Keratinocyte (primary cell): ENCODE results near the gene RFC3. TPM values are rescaled to one million over a fixed set of nuclear protein-coding genes. Genes with fewer than 3 reads are reported as not detected.

ENCODE experiments used
- DNase-seq: peaks from one replicate; pipeline ENCODE4 v3.0.0-alpha.2; 2011; ENCODE audit warnings: low read depth, missing footprints, low spot score
- FAIRE-seq: peaks from 2 replicates; lab custom pipeline; 2011; peaks lifted over from hg19 to GRCh38; lab: Jason Lieb, UNC
- H2AFZ ChIP-seq: 2 replicates; pipeline ENCODE4 v1.6.0; 2012; ENCODE audit warnings: low read length, control low read depth, inconsistent platforms; ENCODE audit not compliant: control insufficient read depth
- H3K27ac ChIP-seq: 2 replicates; pipeline ENCODE4 v1.5.1; 2011; ENCODE audit warnings: low read length; ENCODE audit not compliant: control insufficient read depth, insufficient read depth
- H3K27me3 ChIP-seq: 3 replicates; pipeline ENCODE4 v1.6.0; 2011; ENCODE audit warnings: low read length; ENCODE audit not compliant: control insufficient read depth, insufficient read depth; ENCODE audit errors: extremely low read depth
- H3K36me3 ChIP-seq, 2 experiments: 2 replicates in 1 of 2; 3 replicates in 1 of 2; pipeline ENCODE4 v1.5.1; 2011; ENCODE audit warnings: low read length in 2 of 2, mild to moderate bottlenecking in 1 of 2; ENCODE audit not compliant: control insufficient read depth in 2 of 2, insufficient read depth in 2 of 2; ENCODE audit errors: extremely low read depth in 1 of 2
- H3K4me1 ChIP-seq: 3 replicates; pipeline ENCODE4 v1.5.1; 2011; ENCODE audit warnings: low read length; ENCODE audit not compliant: control insufficient read depth, insufficient read depth; ENCODE audit errors: extremely low read depth
- H3K4me2 ChIP-seq: 3 replicates; pipeline ENCODE4 v1.6.0; 2011; ENCODE audit warnings: low read depth, low read length; ENCODE audit not compliant: control insufficient read depth, insufficient read depth; ENCODE audit errors: extremely low read depth
- H3K4me3 ChIP-seq, 3 experiments: fragments of 200-600 bp in 1 of 3; sonication (generic) in 1 of 3; 2 replicates in 2 of 3; 3 replicates in 1 of 3; pipeline ENCODE4 v1.5.1; 2011 to 2016; ENCODE audit warnings: low read length in 3 of 3, mild to moderate bottlenecking in 3 of 3, control low read depth in 2 of 3, inconsistent platforms in 1 of 3, low read depth in 1 of 3, mixed read lengths in 1 of 3, mixed run types in 1 of 3, moderate library complexity in 1 of 3; ENCODE audit not compliant: control insufficient read depth in 2 of 3, insufficient read depth in 2 of 3; ENCODE audit errors: extremely low read depth in 1 of 3
- H3K79me2 ChIP-seq: 2 replicates; pipeline ENCODE4 v1.6.0; 2012; ENCODE audit warnings: low read length; ENCODE audit not compliant: control insufficient read depth, insufficient read depth
- H3K9ac ChIP-seq: 3 replicates; pipeline ENCODE4 v1.6.0; 2011; ENCODE audit warnings: low read length; ENCODE audit not compliant: control insufficient read depth, insufficient read depth; ENCODE audit errors: extremely low read depth
- H3K9me1 ChIP-seq: 3 replicates; pipeline ENCODE4 v1.6.0; 2011; ENCODE audit warnings: low read length; ENCODE audit not compliant: control insufficient read depth, insufficient read depth; ENCODE audit errors: extremely low read depth
- H3K9me3 ChIP-seq: 2 replicates; pipeline ENCODE4 v1.5.1; 2012; ENCODE audit warnings: low read depth, low read length; ENCODE audit not compliant: control insufficient read depth
- H4K20me1 ChIP-seq: 3 replicates; pipeline ENCODE4 v1.6.0; 2011; ENCODE audit warnings: low read length; ENCODE audit not compliant: control insufficient read depth, insufficient read depth; ENCODE audit errors: extremely low read depth
- CTCF ChIP-seq, 3 experiments: IDR thresholded peaks in 1 of 3; conservative IDR thresholded peaks in 1 of 3; optimal IDR thresholded peaks in 1 of 3; 2 replicates in 2 of 3; 3 replicates in 1 of 3; pipeline versions ENCODE3 to v1.5.1; 2011; ENCODE audit warnings: low read length in 3 of 3, mild to moderate bottlenecking in 3 of 3, moderate library complexity in 2 of 3, control low read depth in 1 of 3, inconsistent platforms in 1 of 3; ENCODE audit not compliant: insufficient read depth in 2 of 3; ENCODE audit errors: extremely low read depth in 1 of 3
- EZH2 ChIP-seq: IDR thresholded peaks from one replicate; pipeline ENCODE4 v1.6.1; 2012; ENCODE audit warnings: inconsistent platforms, mild to moderate bottlenecking, low read length, moderate library complexity
- dilution Hi-C: fragments of 300-500 bp; cut with MboI; formaldehyde crosslinking; loops from one replicate; pipeline ENCODE4 v1.7.0; 2020; ENCODE audit warnings: low sequenced_read_pairs; ENCODE audit not compliant: extremely low pct_ligation_motif_present
- polyA plus RNA-seq, 5 experiments: library from polyadenylated mRNA; depleted of rRNA in 3 of 5; stranded (reverse) in 3 of 5; stranded (forward) in 1 of 5; unstranded in 1 of 5; fragments of >200 nt; gene quantifications; 1 replicate in 1 of 5; 2 replicates in 3 of 5; 3 replicates in 1 of 5; pipeline versions ENCODE4 v1.2.1 to v1.2.3, GENCODE V29; 2011 to 2012; ENCODE audit warnings: missing spikeins in 2 of 5, low read depth in 1 of 5, low replicate concordance in 1 of 5

RFC3 gene
- polyA plus RNA-seq, 1 donor (not counting 4 experiments of a cell fraction or from before 2014, with no cell fraction given): 20.8 TPM

- Histone ChIP-seq H3K27me3 (no peaks in the 10 kb centered on the region), H3K79me2 (no peaks in the 10 kb centered on the region), H3K36me3 (peaks cover 0 to 8% of the 10 kb centered on the region in 2 experiments), H2AFZ (no peak overlapping the region), H3K4me3 (no peak overlapping the region), H3K27ac (no peak overlapping the region), H3K9ac (no peak overlapping the region), H3K4me2 (no peak overlapping the region), H3K4me1 (peaks cover under 1% of the 10 kb centered on the region), H4K20me1 (no peaks in the 10 kb centered on the region), H3K9me3 (no peaks in the 10 kb centered on the region), H3K9me1 (no peaks in the 10 kb centered on the region)
- TF ChIP-seq EZH2: no peak
- TF ChIP-seq CTCF (optimal IDR thresholded peaks at IDR 0.05 in 1 of 3, IDR thresholded peaks at IDR 0.05 in 1 of 3, conservative IDR thresholded peaks at IDR 0.05 in 1 of 3; ENCODE audit: extremely low read depth in 1 of 3, insufficient read depth in 2 of 3, low read length in 3 of 3): no peak
- DNase-seq (no peak), FAIRE-seq (no peak)
- dilution Hi-C loops: no loop called here
Observed at GRCh38 chr13:33840402-33840801, 22.5 kb downstream of the RFC3 start.

GRCh38 chr13:33842207-33842606 lies 24.3 kb downstream of the RFC3 start:
- Histone ChIP-seq H3K4me2 (no peak overlapping the region), H2AFZ (no peak overlapping the region), H3K9ac (no peak overlapping the region), H3K4me1 (peaks cover 7% of the 10 kb centered on the region), H3K4me3 (no peak overlapping the region), H4K20me1 (no peaks in the 10 kb centered on the region), H3K79me2 (no peaks in the 10 kb centered on the region), H3K36me3 (peaks cover 0 to 6% of the 10 kb centered on the region in 2 experiments), H3K27ac (no peak overlapping the region), H3K9me1 (no peaks in the 10 kb centered on the region), H3K27me3 (no peaks in the 10 kb centered on the region), H3K9me3 (no peaks in the 10 kb centered on the region)
- dilution Hi-C loops: no loop called here
- DNase-seq (no peak), FAIRE-seq (no peak)
- TF ChIP-seq EZH2 (no peak), CTCF (optimal IDR thresholded peaks at IDR 0.05 in 1 of 3, IDR thresholded peaks at IDR 0.05 in 1 of 3, conservative IDR thresholded peaks at IDR 0.05 in 1 of 3; ENCODE audit: extremely low read depth in 1 of 3, insufficient read depth in 2 of 3, low read length in 3 of 3) (no peak)
